Activated CD4-positive, alpha-beta T cell treated with anti-CD3 and anti-CD28 coated beads for 1 hour (primary cell): ENCODE data around the gene PTPRD.

ENCODE experiments used
- DNase-seq: peaks from one replicate; pipeline ENCODE4 v3.0.0-alpha.2; 2020

PTPRD gene

GRCh38 chr9:10260501-10260900, 352.3 kb downstream of the PTPRD start:
- DNase-seq, result no peak

- DNase-seq, result no peak
Observed at GRCh38 chr9:10259668-10260067, 353.1 kb downstream of the PTPRD start.

DNA sequence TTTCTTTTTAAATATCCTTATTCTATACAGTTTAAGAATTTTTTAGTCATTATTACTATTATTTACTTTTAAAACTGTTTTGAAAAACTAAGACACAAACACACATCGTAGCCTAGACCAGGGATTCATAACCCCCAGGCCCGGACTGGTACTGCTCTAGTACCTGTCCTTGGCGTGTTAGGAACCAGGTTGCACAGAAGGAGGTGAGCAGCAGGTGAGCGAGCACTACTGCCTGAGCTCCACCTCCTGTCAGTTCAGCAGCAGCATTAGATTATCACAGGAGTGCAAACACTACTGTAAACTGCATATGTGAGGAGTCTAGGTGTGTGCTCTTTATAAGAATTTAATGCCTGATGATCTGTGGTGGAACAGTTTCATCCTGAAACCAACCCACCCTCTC, 357.0 kb downstream of the PTPRD start:
- DNase-seq, result no peak

- DNase-seq, result no peak
Observed at GRCh38 chr9:10254338-10254737, 358.5 kb downstream of the PTPRD start.

GRCh38 chr9:10253341-10253740, 359.5 kb downstream of the PTPRD start:
- no peak for DNase-seq

- no peak for DNase-seq
Observed at GRCh38 chr9:10252174-10252573, 360.6 kb downstream of the PTPRD start.

DNA sequence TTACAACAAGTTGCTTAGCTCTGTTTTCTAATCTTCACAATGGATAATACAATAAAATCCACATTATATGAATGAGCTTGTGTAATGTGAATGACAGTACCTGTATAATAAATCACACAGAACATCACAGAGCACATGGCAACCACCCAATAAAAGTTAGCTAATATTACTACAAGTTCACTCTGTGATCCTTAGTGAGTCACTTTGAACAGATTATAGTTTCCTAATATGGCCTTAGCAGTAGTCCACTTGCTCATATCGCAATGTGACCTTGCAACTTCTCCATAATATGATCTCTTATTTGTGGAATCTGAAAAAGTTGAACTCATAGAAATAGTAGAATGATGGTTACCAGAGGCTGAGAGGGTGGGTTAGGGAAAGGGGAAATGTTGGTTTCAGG, 361.3 kb downstream of the PTPRD start:
- DNase-seq, result no peak

DNA sequence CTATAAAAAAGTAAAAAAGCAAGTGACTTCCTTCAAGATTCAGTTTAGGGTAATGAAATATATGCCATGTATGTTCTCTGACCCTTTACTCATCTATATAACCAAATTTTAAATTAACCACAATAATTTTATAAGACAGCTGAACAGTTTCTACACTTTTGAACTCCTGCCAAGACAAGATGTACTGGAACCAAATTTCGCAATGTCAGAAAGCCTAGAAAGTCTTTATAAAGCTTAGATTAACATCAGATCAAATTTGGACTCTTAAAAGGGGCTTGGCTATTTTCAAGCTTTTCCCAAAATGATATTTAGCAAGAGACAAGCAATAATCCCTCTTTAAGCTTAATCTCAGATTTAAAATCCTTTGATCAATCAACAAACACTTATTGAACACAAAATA, 362.6 kb downstream of the PTPRD start:
- no peak for DNase-seq

DNA sequence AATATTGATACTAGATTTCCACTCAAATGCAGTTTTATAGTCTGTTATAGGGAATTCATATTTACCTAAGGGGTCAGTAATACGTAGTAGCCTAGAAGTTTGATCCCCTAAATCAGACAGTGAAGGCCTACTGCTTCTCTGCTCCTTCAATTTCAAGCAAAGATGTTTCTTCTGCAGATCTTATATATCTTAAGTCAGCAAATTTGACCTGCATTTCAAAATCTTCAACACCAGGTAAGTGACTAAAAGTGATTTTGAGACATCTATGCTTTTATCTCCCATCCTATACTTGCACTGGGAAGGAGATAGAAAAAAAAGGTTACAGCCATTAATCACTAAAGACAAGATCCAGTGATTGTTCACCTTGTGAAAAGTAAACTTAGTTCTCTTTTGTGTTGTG, 363.9 kb downstream of the PTPRD start:
- no peak for DNase-seq

- no peak for DNase-seq
Observed at GRCh38 chr9:10242255-10242654, 370.5 kb downstream of the PTPRD start.

DNA sequence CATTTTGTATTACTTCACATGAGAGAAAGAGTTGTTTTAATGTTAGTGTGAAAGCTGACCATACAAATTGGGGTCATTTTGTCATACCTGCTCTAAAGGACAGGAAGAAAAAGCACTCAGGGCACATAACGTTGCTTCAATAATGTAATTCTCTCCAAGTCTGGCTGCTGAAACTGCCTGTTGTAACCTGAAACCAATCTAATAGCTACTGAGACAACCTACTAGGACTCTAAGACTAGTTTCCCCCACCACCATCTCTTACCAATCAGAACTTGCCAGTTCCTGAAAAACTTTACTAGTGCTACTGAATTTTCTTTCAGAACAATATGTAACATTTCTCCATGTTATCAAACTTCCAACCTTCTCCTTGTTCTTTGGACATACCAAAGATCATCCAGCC, 374.7 kb downstream of the PTPRD start:
- no peak for DNase-seq

- no peak for DNase-seq
Observed at GRCh38 chr9:10237584-10237983, 375.2 kb downstream of the PTPRD start.

- DNase-seq, result no peak
Observed at GRCh38 chr9:10236161-10236560, 376.6 kb downstream of the PTPRD start.

GRCh38 chr9:10235376-10235775, 377.4 kb downstream of the PTPRD start:
- DNase-seq, result no peak

- no peak for DNase-seq
Observed at GRCh38 chr9:10232352-10232930, 380.4 kb downstream of the PTPRD start.

GRCh38 chr9:10230512-10230911, 382.3 kb downstream of the PTPRD start:
- no peak for DNase-seq

DNA sequence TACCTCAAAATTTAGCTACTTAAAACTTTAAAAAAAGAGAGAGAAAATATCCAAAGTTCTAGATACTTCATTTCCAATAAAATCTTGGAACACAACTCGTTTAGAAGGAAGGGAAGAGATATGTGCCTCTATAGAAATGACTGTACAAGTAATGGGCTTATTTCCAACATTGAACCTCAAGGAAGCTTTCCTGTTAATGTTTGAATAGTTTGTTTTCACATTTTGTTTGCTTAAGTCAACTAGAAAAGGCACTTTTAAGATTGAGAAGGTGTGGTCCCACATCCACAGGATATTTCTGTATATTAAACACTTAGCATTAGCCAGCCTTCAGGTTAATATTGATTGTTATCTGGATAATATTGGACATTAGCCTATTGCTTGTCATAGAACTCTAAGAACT, 384.7 kb downstream of the PTPRD start:
- no peak for DNase-seq

DNA sequence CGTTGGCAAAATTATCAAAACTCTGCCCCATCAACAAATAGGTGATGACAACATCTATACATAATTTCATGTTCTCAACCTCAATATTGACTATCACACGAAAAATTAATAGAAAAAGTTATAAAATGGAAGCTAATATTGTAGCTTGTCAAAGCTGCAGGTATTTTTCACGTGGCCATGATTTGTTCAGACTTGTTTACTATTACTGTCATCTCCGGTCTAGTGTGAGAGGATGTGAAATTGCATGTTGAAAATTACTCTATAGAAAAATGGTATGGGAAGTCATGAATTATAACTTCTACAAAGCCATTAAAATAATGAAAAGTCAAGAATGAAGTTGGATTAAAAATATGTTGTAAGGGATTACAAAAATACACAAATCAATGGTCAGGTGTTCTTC, 385.8 kb downstream of the PTPRD start:
- no peak for DNase-seq

DNA sequence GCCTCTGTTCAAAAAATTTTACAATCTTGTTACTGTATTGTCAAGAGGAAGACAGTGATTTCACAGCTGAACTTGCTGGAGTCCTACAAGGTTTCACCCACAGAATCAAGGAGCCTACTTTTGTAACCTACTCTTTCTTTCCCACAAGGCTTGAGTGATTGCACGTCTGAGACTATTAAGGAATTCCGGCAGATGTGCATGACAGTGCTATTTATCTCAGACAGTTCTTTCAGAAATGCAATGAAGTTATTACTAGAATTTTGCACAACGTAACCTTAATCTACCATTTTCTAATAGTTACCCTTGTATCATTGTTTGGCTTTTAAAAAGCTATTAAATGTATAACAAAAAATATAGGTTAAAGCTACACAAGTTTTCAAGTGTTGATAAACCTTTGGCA, 400.1 kb downstream of the PTPRD start:
- DNase-seq, result no peak

DNA sequence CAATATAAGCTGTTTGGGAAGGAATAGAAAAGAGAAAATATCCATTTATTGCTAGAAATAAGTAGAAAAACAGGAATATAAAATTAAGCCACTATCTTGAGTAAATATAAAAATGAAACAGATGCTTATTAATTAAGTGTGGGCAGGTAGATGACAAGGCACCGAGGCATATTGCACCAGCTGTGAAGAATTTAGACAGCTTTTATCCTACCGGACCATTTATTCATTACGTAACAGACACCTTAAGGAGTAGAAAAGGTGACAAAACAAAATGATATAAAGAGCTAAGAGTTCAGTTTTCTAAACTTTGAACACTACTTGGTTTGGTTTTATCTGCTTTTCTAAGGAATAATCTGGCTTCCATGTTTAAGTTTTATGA, 404.1 kb downstream of the PTPRD start:
- DNase-seq, result no peak

DNA sequence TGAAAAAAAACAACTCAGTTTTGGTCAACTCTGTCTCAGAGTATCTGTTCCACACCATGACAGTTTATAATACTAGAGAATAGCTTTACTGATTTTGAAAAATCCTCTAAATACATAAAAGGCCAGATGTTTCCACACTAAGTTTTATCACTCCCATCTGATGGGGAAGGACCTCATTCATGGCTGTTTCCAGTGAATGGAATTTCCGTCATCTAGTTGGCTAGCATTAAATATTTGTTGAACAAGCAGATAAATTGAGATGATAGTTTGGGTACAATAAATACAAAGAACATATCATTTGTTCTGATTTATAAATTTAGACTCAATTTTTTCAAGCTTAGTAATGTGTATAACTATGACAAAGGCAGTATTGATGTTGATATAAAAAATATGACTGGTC, 408.5 kb downstream of the PTPRD start:
- DNase-seq, result no peak

DNA sequence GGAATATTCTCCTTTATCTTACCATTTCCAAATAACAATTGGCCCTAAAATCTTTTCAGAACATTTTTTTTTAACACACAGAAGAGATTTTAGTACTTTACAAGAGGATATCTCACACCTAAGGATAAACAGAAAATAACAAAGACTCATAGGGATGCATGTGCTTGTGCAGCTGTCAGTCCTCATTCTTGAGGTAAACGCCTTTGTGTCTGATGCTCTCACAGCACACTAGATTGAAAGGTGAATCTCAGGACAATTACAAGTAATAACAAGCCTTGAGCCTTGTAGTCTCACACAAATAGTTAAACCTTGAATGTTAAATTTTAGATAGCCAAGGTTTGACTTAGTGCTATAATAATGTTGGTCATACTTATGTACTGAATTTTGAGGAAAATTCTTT, 439.2 kb downstream of the PTPRD start:
- no peak for DNase-seq

GRCh38 chr9:10172476-10172875, 440.3 kb downstream of the PTPRD start:
- DNase-seq, result no peak

GRCh38 chr9:10168241-10168640, 444.6 kb downstream of the PTPRD start:
- no peak for DNase-seq

DNA sequence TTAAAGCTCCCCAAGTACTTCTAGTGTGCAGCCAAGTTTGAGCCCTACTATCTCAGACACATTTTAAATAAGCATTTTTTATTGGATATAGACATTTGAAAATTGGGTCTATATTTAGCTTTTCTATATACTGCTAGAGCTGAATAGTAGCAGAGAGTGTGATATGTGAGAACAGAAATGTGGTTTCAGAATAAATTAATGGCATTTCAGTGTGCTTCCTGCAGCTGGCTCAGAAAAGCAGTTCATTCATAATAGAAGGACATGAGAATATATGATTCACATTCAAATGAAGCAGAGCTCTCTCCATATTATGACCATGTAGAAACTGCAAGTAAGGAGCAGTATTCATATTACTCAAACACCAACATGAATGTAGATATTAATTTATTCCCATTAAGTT, 464.0 kb downstream of the PTPRD start:
- no peak for DNase-seq
